Stomach (tissue), 9 donors: ENCODE data around the gene RSPO1. TPM values are rescaled to one million over a fixed set of nuclear protein-coding genes. Genes with fewer than 3 reads are reported as not detected.
A peak's percentile ranks its signal among the peaks of the same experiment; 100 is the strongest.

Source experiments
- DNase-seq, 2 donors: peaks; one replicate each; pipeline versions ENCODE4 v3.0.0 to v3.0.0-alpha.2; 2013 to 2019
- H3K27ac ChIP-seq, 5 donors: fragments of 200-600 bp in 4 of 5; sonication (generic) in 4 of 5; one replicate each; pipeline ENCODE4 v1.5.1; 2013 to 2019; ENCODE audit warnings: mild to moderate bottlenecking in 1 of 5, moderate library complexity in 1 of 5
- H3K27me3 ChIP-seq, 3 donors: fragments of 200-600 bp; sonication (generic); one replicate each; pipeline ENCODE4 v1.5.1; 2017 to 2019; ENCODE audit warnings: mixed run types in 1 of 3
- H3K36me3 ChIP-seq, 4 donors: fragments of 200-600 bp; sonication (generic); 1 replicate in 3 of 4; 2 replicates in 1 of 4; pipeline ENCODE4 v1.5.1; 2016 to 2019
- H3K4me1 ChIP-seq, 4 donors: fragments of 200-600 bp; sonication (generic); one replicate each; pipeline ENCODE4 v1.5.1; 2016 to 2019
- H3K4me3 ChIP-seq, 4 donors: fragments of 200-600 bp; sonication (generic) in 3 of 4; one replicate each; pipeline ENCODE4 v1.5.1; 2016 to 2019; ENCODE audit warnings: mild to moderate bottlenecking in 1 of 4
- H3K9me3 ChIP-seq, 4 donors: fragments of 200-600 bp; sonication (generic); one replicate each; pipeline ENCODE4 v1.5.1; 2016 to 2019
- EP300 ChIP-seq: sonication (generic); formaldehyde crosslinking; IDR thresholded peaks from one replicate; pipeline ENCODE4 v1.6.1; 2017; ENCODE audit warnings: antibody characterized with exemption
- POLR2A ChIP-seq, 4 donors: fragments of 450-650 bp; IDR thresholded peaks; one replicate each; pipeline ENCODE4 v1.6.1; 2016; ENCODE audit warnings: antibody characterized with exemption in 4 of 4, control low read depth in 2 of 4, mild to moderate bottlenecking in 1 of 4, moderate library complexity in 1 of 4
- POLR2AphosphoS5 ChIP-seq, 3 donors: sonication (generic); formaldehyde crosslinking; IDR thresholded peaks; one replicate each; pipeline ENCODE4 v1.6.1; 2016; ENCODE audit warnings: antibody characterized with exemption in 3 of 3
- WGBS, 5 donors: extraction: QIAGEN DNeasy Blood & Tissue Kit in 3 of 5; methylation state at CpG; one replicate each; pipeline versions ENCODE4 v1.1.5 to v1.1.7; 2013 to 2018; 5-methylcytosine and 5-hydroxymethylcytosine counted together
- intact Hi-C: fragments of 100-400 bp; cut with DNase I; formaldehyde crosslinking; loops from one replicate; pipeline ENCODE4 v1.15.1; 2023; ENCODE audit warnings: low total_unique reads
- polyA plus RNA-seq, 3 donors: library from polyadenylated mRNA; stranded (reverse); fragments of 200-250 nt; gene quantifications; one replicate each; pipeline ENCODE4 v1.2.3, GENCODE V29; 2013
- total RNA-seq, 5 donors: library from RNA; depleted of rRNA; stranded (reverse); fragments of >200 nt; gene quantifications; one replicate each; pipeline versions ENCODE4 v1.1.0 to v1.2.3, GENCODE V29; 2014 to 2016
- TF ChIP-seq, protein P1 (sequence below), 7 experiments: fragments of 450-650 bp in 4 of 7; fragments of 200-600 bp in 3 of 7; sonication (generic) in 3 of 7; IDR thresholded peaks; one replicate each; pipeline ENCODE4 v1.5.1; 2016 to 2019; ENCODE audit warnings: antibody characterized with exemption in 7 of 7, control low read depth in 2 of 7, mild to moderate bottlenecking in 1 of 7
- donor health status: healthy with polysubstance abuse.
- donor health status: Bipolar disorder and iron deficiency.
- donor health status: healthy.

RSPO1 gene
- total and polyA plus RNA-seq, 8 donors: 0.50 to 5.8 (median 1.4) TPM

DNA sequence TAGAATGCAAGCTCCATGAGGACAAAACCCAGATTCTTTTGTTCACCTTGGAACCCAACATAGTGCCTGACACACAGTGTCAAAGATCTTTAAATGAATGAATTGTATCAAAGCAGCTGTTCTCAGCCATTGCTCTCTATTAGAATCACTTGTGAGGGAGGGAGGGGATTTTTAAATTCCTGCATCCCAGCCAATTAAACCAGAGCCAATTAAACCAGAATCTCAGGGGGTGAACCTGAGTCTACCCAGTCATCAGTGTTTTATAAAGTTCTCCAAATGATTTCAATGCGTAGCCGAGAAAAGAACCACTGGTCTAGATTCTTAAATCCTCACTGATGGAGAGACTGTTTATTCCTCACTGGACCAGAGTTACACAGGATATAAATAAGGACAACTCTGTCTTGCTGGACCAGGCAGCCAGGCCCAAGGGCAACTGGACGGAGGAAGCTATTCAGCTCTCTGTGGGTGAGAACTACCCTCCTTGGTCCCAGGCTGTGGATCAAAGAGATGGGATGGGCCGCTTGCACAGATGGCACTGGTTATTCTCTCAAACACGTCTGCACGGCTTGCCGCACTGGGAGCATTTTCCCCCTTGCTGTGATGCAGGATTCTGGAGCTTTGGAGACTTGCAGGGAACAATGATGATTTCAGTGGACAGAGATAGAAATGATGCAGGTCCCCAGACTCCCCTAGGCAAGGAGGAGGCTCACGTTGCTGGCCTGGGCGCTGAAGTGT, 37.6 kb upstream of the RSPO1 start:
- Histone ChIP-seq H3K27ac (no peak overlapping the region), H3K36me3 (no peaks in the 10 kb centered on the region), H3K4me1 (peaks cover 0 to 14% (median 0%) of the 10 kb centered on the region in 4 donors), H3K27me3 (peaks cover 0 to 48% (median 0%) of the 10 kb centered on the region in 3 donors), H3K9me3 (no peaks in the 10 kb centered on the region), H3K4me3 (no peak overlapping the region)
- DNase-seq: no peak
- intact Hi-C loops: no loop called here
- 67 to 78% (median 74%) methylated on average over 9 of the region's 9 CpGs for WGBS, 5 donors
- TF ChIP-seq EP300 (no peak), POLR2A (IDR thresholded peaks at IDR 0.05) (no peak), POLR2AphosphoS5 (IDR thresholded peaks at IDR 0.05) (no peak)
- TF ChIP-seq, protein P1, sequence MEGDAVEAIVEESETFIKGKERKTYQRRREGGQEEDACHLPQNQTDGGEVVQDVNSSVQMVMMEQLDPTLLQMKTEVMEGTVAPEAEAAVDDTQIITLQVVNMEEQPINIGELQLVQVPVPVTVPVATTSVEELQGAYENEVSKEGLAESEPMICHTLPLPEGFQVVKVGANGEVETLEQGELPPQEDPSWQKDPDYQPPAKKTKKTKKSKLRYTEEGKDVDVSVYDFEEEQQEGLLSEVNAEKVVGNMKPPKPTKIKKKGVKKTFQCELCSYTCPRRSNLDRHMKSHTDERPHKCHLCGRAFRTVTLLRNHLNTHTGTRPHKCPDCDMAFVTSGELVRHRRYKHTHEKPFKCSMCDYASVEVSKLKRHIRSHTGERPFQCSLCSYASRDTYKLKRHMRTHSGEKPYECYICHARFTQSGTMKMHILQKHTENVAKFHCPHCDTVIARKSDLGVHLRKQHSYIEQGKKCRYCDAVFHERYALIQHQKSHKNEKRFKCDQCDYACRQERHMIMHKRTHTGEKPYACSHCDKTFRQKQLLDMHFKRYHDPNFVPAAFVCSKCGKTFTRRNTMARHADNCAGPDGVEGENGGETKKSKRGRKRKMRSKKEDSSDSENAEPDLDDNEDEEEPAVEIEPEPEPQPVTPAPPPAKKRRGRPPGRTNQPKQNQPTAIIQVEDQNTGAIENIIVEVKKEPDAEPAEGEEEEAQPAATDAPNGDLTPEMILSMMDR (IDR thresholded peaks at IDR 0.05): no peak

- 68 to 76% (median 76%) methylated on average over 6 of the region's 6 CpGs for WGBS, 5 donors
- intact Hi-C loops: no loop called here
Observed at GRCh38 chr1:37671261-37671660, 36.6 kb upstream of the RSPO1 start.

GRCh38 chr1:37670133-37670532, 35.4 kb upstream of the RSPO1 start:
- no peak for DNase-seq
- H3K4me3 ChIP-seq: no peak overlapping the region
- 73 to 80% (median 75%) methylated on average over 2 of the region's 2 CpGs for WGBS, 5 donors
- no peaks in the 10 kb centered on the region for H3K9me3 ChIP-seq
- intact Hi-C loops: no loop called here
- H3K36me3 ChIP-seq: no peaks in the 10 kb centered on the region
- no peak overlapping the region for H3K27ac ChIP-seq
- peaks cover 0 to 48% (median 0%) of the 10 kb centered on the region in 3 donors for H3K27me3 ChIP-seq
- TF ChIP-seq, protein P1 (IDR thresholded peaks at IDR 0.05): no peak
- TF ChIP-seq POLR2AphosphoS5 (IDR thresholded peaks at IDR 0.05) (no peak), EP300 (no peak), POLR2A (IDR thresholded peaks at IDR 0.05) (no peak)
- H3K4me1 ChIP-seq: peaks cover 0 to 10% (median 0%) of the 10 kb centered on the region in 4 donors

More at GRCh38 chr1:37671261-37671660, 36.6 kb upstream of the RSPO1 start:
- DNase-seq: no peak
- no peak overlapping the region for H3K4me3 ChIP-seq
- TF ChIP-seq POLR2A (IDR thresholded peaks at IDR 0.05) (no peak), POLR2AphosphoS5 (IDR thresholded peaks at IDR 0.05) (no peak), EP300 (no peak)
- H3K36me3 ChIP-seq: no peaks in the 10 kb centered on the region
- H3K4me1 ChIP-seq: peaks cover 0 to 16% (median 0%) of the 10 kb centered on the region in 4 donors
- no peaks in the 10 kb centered on the region for H3K9me3 ChIP-seq
- H3K27ac ChIP-seq: no peak overlapping the region
- H3K27me3 ChIP-seq: peaks cover 0 to 48% (median 0%) of the 10 kb centered on the region in 3 donors

DNA sequence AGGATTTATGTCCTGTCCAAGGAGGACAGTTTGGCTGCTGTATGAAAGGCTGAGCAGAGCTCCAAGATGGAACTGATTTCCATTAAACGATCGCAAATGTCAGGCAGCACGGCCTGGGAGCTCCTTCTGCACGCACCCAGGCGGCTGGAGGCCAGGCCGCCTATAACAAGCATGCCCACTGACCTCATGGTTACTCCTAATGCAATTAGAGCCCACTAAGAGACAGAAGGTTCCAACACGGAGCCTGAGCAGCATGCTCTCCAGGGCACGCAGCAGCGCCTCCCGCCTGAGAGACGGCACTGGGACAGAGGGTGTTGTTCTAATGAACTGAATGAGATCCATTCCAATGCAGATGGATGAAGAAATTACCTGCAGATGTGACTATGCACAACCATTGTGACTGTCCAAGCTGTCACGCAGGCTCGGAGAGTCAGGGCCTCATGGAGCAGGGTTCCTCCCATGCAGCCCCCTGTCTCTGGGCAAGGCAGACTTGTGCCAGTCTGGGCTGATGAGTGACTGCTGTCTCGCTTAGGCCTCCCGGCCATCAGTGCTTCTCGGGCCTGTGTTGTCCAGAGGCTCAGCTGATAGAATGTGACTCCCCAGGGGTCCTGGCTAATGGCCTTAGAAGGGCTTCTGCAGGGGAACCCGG, 32.5 kb upstream of the RSPO1 start:
- intact Hi-C loops: no loop called here
- Histone ChIP-seq H3K4me1 (peaks cover 0 to 10% (median 0%) of the 10 kb centered on the region in 4 donors), H3K27ac (no peak overlapping the region), H3K4me3 (no peak overlapping the region), H3K36me3 (no peaks in the 10 kb centered on the region), H3K9me3 (no peaks in the 10 kb centered on the region), H3K27me3 (peaks cover 0 to 49% (median 0%) of the 10 kb centered on the region in 3 donors)
- peak in 1 of 2 donors; percentile 26 for DNase-seq
- TF ChIP-seq EP300: no peak
- TF ChIP-seq, protein P1 (IDR thresholded peaks at IDR 0.05): no peak
- 59 to 66% (median 61%) methylated on average over 15 to 17 of the region's 17 CpGs for WGBS, 5 donors
